GM06990 (cell line): ENCODE measurements around the gene AFF3.

ENCODE experiments used
- DNase-seq: peaks from one replicate; pipeline ENCODE4 v3.0.0-alpha.2; 2011; ENCODE audit not compliant: insufficient read length; ENCODE audit errors: extremely low read depth
- H3K27me3 ChIP-seq: replicated peaks from 2 replicates; pipeline ENCODE4 v1.6.0; 2011; ENCODE audit warnings: low read length; ENCODE audit not compliant: control insufficient read depth, insufficient read depth
- H3K36me3 ChIP-seq: 2 replicates; pipeline ENCODE4 v1.5.1; 2011; ENCODE audit warnings: low read length; ENCODE audit not compliant: control insufficient read depth, insufficient read depth
- H3K4me3 ChIP-seq: replicated peaks from 2 replicates; pipeline ENCODE4 v1.5.1; 2011; ENCODE audit warnings: low read depth, mild to moderate bottlenecking, control low read depth, low read length
- CTCF ChIP-seq: IDR thresholded peaks from 2 replicates; pipeline ENCODE4 v1.5.1; 2011; ENCODE audit warnings: low read length, control low read depth, mild to moderate bottlenecking, inconsistent platforms; ENCODE audit not compliant: insufficient read depth, poor library complexity, severe bottlenecking

Gene AFF3

DNA sequence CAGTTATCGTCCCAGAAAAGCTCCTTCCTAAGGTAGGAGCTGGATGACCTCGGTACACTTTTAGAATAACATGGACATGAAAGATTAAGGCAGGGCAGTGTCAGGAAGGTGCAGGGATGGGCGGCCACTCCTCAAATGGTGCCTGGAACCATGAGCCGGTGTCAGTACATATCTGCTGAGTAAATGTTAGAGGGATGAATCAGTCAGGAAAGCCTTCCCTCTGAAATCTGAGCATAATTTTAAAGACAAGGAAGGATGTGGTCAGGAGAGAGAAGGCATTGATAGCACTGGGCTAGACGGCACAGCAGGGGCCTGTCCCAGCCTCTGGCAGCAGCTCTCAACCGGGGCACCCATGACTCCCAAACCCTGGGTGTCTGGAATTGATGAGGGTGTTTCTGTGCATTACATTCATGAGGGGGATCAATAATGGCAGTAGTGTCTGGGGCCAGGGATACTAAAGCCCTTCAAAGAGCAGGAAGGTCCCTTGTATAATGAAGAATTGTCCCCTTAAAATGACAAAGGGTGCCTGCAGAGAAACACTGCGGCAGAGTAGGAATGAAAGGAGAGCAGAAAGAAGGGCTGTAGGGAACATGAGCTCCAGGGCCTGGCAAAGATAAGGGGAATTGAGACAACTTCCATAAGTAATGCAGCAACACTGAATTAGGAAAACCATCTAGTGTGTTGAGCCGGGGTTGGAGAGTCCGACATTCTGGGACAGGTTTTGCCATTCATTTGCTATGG lies 490.3 kb downstream of the AFF3 start:
- H3K27me3 ChIP-seq, result no peaks in the 10 kb centered on the region
- no peaks in the 10 kb centered on the region for H3K36me3 ChIP-seq
- no peak overlapping the region for H3K4me3 ChIP-seq
- no peak for TF ChIP-seq CTCF
- no peak for DNase-seq

DNA sequence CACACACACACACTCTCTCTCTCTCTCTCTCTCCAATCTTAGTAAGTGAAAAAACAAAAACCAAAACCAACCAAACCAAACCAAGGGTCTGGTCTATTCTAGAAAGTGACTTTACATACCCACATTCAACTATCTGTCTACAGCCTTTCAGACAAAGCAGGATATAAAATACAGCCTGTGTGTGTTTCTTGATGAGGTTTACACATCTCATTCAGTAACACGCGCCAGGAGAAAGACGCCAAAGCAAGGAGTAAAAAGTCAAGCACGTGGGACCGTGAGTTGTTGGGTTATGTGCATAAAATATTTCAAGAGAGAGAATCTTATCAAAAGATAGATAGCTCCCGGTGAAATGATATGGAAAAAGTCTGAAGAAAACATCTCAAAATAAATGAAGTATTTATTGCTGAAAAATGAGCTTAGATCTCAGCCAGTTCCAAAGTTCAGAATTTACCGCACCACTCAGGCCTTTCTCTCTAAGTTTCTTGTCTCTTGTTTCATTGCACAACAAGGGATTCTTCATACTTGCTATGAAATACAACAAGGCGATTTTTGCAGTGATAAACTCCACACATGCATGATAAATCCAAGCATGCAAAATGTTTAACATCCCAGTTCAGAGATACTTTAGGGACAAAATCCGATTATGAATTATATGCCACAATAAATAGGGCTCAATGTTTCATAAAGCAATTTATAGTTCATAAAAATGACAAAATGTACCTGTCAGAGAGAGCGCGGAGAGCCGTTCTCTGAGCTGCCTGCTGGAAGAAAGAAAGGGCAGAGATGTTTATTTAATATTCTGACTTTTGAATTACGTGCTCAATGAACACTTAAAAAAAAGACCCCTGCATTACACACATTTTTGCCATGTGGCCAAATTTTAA lies 493.2 kb downstream of the AFF3 start:
- Histone ChIP-seq H3K36me3 (no peaks in the 10 kb centered on the region), H3K4me3 (no peak overlapping the region), H3K27me3 (no peaks in the 10 kb centered on the region)
- TF ChIP-seq CTCF, result no peak
- DNase-seq, result no peak

DNA sequence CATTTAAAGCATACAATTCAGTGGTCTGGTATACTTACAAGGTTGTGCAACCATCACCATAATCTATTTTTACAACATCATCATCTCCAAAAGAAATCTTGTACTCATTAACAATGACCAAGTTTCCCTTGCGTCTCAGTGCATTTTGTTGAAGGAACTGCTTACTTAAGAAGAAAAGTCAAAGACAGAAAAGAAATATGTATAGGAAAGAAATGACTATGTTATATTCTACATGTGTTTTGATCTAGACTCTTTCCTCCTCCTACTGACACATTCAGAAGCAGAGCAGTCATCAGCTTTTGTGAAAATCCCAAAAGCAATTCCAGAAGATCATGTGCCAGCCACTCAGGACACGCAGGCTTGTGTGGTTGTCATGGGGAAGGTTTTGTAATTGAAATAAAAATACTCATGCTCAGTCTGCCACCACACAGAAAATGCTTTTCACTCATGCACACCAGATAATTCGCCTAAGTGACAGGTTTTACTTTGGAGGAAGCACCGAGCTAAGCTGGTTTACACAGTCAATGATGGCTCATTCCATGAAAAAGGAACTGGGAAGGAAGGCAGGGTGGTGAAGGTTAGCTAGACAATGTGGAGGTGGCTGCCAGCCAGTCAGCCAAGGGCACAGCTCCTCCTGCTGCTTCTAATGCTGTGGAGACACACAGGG lies 494.1 kb downstream of the AFF3 start:
- H3K27me3 ChIP-seq, result no peaks in the 10 kb centered on the region
- H3K36me3 ChIP-seq, result no peaks in the 10 kb centered on the region
- H3K4me3 ChIP-seq, result no peak overlapping the region
- DNase-seq, result no peak
- no peak for TF ChIP-seq CTCF

DNA sequence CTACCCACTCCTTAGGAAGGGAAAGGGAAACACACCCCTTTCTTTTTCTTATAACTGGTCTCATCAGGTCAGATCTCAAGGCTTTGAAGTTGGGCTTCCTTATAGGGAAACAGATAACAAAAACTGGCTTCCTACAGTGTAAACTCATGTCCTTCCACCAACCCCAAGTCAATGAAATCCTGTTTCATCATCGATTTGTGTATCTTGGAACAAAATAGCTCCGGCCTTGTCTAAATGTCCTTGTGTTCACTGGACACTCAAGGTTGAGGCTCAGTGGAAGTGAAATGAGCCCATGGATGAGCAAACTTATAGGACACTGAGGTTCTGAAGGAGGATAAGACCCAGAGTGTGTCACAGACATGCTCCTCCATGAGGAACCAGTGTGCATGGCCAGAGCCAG lies 496.4 kb downstream of the AFF3 start:
- Histone ChIP-seq H3K4me3 (no peak overlapping the region), H3K27me3 (no peaks in the 10 kb centered on the region), H3K36me3 (no peaks in the 10 kb centered on the region)
- no peak for TF ChIP-seq CTCF
- DNase-seq, result no peak

GRCh38 chr2:99644419-99644787 lies 498.0 kb downstream of the AFF3 start:
- no peak for TF ChIP-seq CTCF

More at GRCh38 chr2:99644419-99644787, 498.0 kb downstream of the AFF3 start:
- H3K36me3 ChIP-seq, result no peaks in the 10 kb centered on the region
- H3K4me3 ChIP-seq, result no peak overlapping the region
- no peaks in the 10 kb centered on the region for H3K27me3 ChIP-seq
- DNase-seq, result no peak
